Mesodermal cell (in vitro differentiated cells): ENCODE measurements around the gene IFI35.

ENCODE experiments used
- H3K27ac ChIP-seq: 2 replicates; pipeline ENCODE4 v1.7.0; 2013; ENCODE audit warnings: mild to moderate bottlenecking, low read depth, low read length, moderate library complexity; ENCODE audit not compliant: severe bottlenecking
- H3K36me3 ChIP-seq: 2 replicates; pipeline ENCODE4 v1.7.1; 2013; ENCODE audit warnings: mild to moderate bottlenecking, low read length, moderate library complexity; ENCODE audit not compliant: control insufficient read depth, insufficient read depth
- H3K4me1 ChIP-seq: one replicate; pipeline ENCODE4 v1.7.1; 2013; ENCODE audit warnings: mild to moderate bottlenecking, low read length; ENCODE audit not compliant: insufficient read depth, control insufficient read depth, poor library complexity, severe bottlenecking
- H3K4me3 ChIP-seq: 2 replicates; pipeline ENCODE4 v1.7.0; 2013; ENCODE audit warnings: low read length, control low read depth, mild to moderate bottlenecking; ENCODE audit not compliant: insufficient read depth, poor library complexity, severe bottlenecking; ENCODE audit errors: extremely low read depth
- H3K9me3 ChIP-seq: 2 replicates; pipeline ENCODE4 v1.7.1; 2013; ENCODE audit warnings: mild to moderate bottlenecking, low read length, moderate library complexity; ENCODE audit not compliant: control insufficient read depth
- WGBS, 2 experiments: methylation state at CpG; one replicate each; pipeline ENCODE4 v1.1.5; 2013; ENCODE audit warnings: missing lambda C conversion rate in 2 of 2; ENCODE audit not compliant: insufficient coverage in 2 of 2; 5-methylcytosine and 5-hydroxymethylcytosine counted together

IFI35 gene

DNA sequence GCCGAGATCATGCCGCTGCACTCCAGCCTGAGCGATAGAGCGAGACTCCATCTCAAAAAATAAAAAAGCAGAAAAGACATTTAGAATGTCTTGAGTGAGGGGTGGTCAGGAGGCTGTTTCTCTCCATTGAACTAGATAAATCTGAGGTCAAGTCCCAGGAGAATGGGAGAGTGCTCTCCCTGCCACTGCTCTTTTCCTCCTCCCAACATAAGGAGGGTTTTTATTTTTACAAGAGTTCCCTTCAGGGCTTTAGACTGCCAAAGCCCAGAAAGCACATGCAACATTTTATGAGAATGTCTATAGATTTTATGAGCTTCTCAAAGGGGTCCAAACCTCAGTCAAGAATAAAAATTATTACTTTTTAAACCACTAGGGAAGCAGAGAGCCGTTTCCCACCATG is 20.0 kb downstream of the IFI35 start:
- no peaks in the 10 kb centered on the region for H3K36me3 ChIP-seq
- H3K4me3 ChIP-seq: no peak overlapping the region
- no peaks in the 10 kb centered on the region for H3K4me1 ChIP-seq
- H3K27ac ChIP-seq: no peak overlapping the region
- 93% methylated on average over 3 of the region's 5 CpGs; no CpG with 5 or more reads in 1 of the 2 experiments for WGBS, 2 experiments
- H3K9me3 ChIP-seq: no peaks in the 10 kb centered on the region

DNA sequence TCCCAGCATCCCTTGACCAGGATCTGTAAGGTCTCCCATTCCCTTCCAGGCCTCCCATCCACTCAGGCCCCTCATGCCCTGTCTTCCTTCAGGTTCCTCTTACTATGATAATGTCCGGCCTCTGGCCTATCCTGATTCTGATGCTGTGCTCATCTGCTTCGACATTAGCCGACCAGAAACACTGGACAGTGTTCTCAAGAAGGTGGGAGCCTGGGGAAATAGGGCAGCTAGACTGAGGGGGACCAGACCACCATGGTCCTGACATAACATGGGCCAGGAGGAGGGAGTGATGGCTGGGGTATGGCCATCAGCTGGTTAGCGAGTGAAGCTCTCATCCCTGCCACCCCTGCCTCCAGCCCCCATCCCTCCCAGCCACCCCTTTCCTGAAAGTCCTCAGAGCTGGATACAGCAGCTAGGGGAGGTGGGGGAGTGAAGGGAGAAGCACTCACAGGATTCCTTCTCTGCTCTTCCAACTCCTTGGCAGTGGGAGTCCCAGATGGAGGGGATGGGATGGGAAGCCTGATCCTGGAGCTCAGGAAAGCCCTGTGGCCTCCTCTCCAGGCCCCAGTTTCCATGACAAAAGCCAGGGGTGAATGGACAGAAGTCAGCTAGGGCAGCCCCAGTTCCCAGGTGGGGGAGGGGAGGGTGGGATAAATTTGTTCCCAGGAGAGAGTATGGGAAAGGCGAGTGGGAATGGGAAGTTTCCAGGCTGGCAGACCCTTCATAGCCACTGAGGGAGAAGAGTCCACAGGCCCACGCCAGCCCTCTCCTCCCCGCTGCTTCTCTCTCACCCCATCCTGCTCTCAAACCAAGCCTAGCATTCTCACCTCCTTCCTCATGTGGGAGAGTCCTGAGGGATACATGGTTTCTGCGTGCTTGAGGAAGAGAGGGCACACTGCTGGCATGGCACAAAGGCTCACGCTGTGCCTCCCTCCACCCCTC is 20.8 kb downstream of the IFI35 start:
- Histone ChIP-seq H3K27ac (no peak overlapping the region), H3K4me1 (no peaks in the 10 kb centered on the region), H3K36me3 (no peaks in the 10 kb centered on the region), H3K4me3 (no peak overlapping the region), H3K9me3 (no peaks in the 10 kb centered on the region)
- WGBS, 2 experiments: 89% methylated on average over 3 of the region's 9 CpGs; no CpG with 5 or more reads in 1 of the 2 experiments

DNA sequence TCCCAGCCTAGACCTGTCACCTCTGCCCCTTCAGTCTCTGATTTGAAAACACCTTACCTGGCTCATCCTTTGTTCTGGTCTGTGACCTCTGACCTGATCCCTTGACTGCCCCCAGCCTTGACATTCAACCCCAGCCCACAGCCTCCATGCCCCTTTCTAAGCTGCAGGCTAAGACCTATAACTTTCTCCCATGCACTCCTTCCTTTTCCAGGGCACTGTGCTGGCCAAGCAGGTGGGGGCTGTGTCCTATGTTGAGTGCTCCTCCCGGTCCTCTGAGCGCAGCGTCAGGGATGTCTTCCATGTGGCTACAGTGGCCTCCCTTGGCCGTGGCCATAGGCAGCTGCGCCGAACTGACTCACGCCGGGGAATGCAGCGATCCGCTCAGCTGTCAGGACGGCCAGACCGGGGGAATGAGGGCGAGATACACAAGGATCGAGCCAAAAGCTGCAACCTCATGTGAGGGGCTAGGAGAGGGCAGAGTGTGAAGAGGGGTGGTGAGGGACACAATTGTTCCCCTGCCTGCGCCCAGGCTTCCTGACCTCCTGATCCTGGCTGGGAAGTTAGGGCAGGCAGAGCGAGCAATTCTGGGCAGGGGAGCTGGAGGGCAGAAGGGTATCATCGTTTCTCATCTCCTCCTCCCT is 21.8 kb downstream of the IFI35 start:
- H3K36me3 ChIP-seq: no peaks in the 10 kb centered on the region
- WGBS, 2 experiments: 88 to 93% methylated on average over 15 of the region's 17 CpGs
- H3K4me3 ChIP-seq: no peak overlapping the region
- no peak overlapping the region for H3K27ac ChIP-seq
- H3K9me3 ChIP-seq: no peaks in the 10 kb centered on the region
- H3K4me1 ChIP-seq: no peaks in the 10 kb centered on the region

DNA sequence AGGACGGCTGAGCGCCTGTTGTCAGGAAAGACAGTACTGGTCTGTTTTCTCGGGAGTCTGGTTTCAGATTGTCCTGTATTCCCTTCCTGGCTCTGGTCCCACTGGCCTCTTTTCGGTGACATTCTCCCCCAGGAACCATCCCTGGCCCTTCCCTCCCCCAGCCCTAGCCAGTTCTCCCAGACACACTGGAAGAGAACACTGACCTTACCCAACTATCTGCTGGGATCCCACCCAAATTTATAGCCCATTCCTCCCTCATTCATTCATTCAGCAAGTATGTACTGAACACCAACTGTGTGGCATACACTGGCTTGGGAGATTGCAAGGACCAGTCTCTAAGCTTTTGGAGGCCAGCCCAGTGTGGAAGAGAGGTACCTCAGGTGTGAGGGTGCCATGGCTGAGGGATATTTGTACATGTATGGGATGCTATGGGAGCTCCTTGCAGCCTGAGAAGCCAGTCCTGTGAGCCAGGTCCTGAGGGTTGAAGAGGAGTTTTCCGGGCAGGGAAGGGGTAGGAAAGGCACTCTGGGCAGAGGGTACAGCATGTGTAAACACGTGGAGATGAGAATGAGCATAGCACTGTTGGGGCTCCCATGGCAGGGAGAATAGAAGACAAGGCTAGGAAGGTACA is 23.7 kb downstream of the IFI35 start:
- Histone ChIP-seq H3K4me1 (peaks cover 10% of the 10 kb centered on the region), H3K9me3 (no peaks in the 10 kb centered on the region), H3K4me3 (no peak overlapping the region), H3K36me3 (no peaks in the 10 kb centered on the region), H3K27ac (no peak overlapping the region)
- WGBS, 2 experiments: 92 to 93% methylated on average over 6 of the region's 6 CpGs

DNA sequence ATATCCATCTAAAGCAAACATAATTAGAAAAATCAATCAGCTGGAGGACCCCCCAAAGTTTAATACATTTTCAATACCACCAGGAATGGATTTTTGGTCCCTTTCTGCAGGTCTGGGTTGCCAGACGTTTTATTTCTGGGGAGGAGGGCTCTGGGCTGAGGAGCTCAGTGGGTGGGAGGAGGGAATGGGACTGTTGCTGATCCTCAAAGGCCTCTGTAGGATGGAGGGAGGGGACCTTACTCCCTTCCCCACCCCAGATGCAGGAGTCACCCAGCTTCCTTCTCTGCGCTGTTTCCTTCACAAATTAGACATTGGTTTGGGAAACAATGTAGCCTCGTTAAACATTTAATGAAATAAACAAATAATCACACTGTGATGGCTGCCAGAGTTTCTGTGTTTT is 25.1 kb downstream of the IFI35 start:
- peaks cover 10% of the 10 kb centered on the region for H3K4me1 ChIP-seq
- no CpG with 5 or more reads among the region's 3 CpGs for WGBS, 2 experiments
- no peak overlapping the region for H3K27ac ChIP-seq
- H3K9me3 ChIP-seq: no peaks in the 10 kb centered on the region
- no peaks in the 10 kb centered on the region for H3K36me3 ChIP-seq
- H3K4me3 ChIP-seq: no peak overlapping the region

DNA sequence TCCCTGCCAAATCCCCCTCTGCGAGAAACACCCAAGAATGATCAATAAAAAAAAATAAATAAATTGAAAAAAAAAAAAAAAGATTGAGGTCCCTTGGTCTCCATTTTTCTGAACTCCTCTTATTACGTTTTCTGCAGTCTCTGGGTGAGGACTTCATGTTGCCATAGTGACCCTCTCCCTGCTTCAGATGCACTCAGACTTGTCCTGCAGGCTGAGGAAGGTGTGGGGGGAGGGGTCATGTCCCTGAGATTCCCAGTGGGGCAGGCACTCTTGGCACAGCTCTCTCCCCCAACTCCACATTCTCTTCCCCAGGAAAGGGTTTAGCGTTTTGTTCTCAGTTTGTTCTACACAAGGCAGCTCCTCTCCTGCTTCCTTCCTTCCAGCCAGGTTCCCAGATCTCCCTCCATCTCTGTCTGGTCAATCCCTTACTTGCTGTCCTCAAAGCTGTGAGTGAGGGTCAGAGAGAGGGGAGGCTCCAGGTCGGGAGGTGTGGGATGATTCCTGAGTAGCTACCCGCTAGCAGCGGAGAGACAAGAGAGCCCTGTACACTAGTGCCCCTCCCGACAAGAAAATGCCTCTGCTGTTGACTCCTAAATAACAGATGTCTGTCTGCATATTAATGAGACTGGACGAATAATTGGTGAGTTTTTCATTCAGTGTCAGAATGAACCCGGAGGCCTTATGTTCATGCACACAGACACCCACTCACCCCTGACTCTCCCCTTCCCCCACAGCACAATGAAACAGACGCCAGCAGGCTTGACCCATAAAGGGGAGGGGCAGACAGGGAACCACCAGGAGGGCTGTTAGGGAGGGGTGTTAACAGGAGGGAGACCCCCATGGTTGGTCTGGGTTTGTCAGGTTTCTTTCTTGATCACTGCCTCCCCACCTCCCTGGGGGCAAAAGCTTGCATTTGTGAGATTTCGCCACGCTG is 27.6 kb downstream of the IFI35 start:
- Histone ChIP-seq H3K4me1 (peaks cover 10% of the 10 kb centered on the region), H3K36me3 (no peaks in the 10 kb centered on the region), H3K9me3 (no peaks in the 10 kb centered on the region), H3K27ac (peak overlapping the region; percentile 82), H3K4me3 (no peak overlapping the region)
- 18 to 26% methylated on average over 4 to 5 of the region's 12 CpGs for WGBS, 2 experiments

DNA sequence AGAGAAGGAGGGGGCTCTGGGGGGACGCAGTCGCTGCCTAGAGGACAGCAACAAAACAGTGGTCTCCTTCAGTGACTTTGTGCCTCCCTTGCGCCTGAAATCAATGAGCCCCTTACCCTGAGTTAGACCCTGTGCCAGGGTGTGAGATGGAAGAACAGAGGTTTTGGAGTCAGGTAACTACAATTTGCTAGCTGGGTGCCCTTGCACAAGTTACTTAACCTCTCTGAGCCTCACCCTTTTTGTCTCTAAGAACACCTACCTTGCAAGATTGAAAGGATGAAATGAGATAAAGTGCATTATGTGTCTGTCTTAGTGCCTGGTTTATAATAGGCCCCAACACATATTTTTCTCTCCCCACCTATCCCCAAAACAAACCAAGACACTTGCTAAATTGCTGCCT is 28.3 kb downstream of the IFI35 start:
- 66 to 80% methylated on average over 2 of the region's 3 CpGs for WGBS, 2 experiments
- Histone ChIP-seq H3K36me3 (no peaks in the 10 kb centered on the region), H3K4me1 (peaks cover 10% of the 10 kb centered on the region), H3K9me3 (no peaks in the 10 kb centered on the region), H3K4me3 (no peak overlapping the region), H3K27ac (peak overlapping the region; percentile 82)

DNA sequence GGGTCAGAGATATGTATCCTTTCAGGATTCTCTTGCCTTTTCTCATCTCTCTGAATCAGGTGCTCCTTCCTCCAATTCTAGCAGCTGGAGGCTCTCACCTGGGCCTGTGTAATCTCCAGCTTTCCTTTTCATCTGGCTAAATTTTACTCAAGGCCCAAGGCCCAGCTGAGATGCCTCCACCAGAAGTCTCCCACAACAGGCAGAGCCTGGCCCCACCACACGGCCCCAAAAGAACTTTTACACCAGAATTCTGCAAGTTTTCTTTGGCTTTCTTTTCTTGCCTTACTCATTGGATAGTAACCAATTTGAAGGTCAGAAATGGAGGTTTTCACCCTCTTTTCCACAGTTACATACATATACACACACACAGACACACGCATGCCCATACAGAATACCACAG is 33.1 kb downstream of the IFI35 start:
- Histone ChIP-seq H3K36me3 (no peaks in the 10 kb centered on the region), H3K4me3 (no peak overlapping the region), H3K9me3 (no peaks in the 10 kb centered on the region), H3K4me1 (peaks cover 2% of the 10 kb centered on the region), H3K27ac (no peak overlapping the region)
- WGBS, 2 experiments: 83 to 88% methylated on average over 1 to 2 of the region's 2 CpGs

DNA sequence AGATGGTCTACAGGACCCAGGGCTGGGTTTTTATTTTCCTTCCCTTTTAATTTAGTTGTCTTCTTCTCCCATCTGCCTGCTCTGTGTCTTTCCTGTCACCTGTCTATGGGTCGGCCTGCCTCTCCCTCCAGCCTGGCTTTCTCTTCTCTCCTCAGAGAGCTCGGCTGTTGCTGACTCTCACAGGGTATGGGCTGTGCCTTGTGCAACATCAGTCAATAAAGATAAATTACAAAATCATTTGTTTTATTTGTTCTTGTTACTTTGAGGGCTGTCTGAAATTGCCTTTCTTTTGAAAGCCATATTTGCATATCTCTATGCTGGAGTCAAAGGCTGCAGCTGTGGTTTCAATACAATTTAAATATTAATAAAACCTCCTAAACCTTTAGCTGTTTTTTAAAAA is 34.1 kb downstream of the IFI35 start:
- WGBS, 2 experiments: 50% methylated on average over 1 of the region's 2 CpGs; no CpG with 5 or more reads in 1 of the 2 experiments
- no peak overlapping the region for H3K27ac ChIP-seq
- H3K4me1 ChIP-seq: no peaks in the 10 kb centered on the region
- H3K36me3 ChIP-seq: peaks cover 8% of the 10 kb centered on the region
- H3K4me3 ChIP-seq: no peak overlapping the region
- H3K9me3 ChIP-seq: no peaks in the 10 kb centered on the region

DNA sequence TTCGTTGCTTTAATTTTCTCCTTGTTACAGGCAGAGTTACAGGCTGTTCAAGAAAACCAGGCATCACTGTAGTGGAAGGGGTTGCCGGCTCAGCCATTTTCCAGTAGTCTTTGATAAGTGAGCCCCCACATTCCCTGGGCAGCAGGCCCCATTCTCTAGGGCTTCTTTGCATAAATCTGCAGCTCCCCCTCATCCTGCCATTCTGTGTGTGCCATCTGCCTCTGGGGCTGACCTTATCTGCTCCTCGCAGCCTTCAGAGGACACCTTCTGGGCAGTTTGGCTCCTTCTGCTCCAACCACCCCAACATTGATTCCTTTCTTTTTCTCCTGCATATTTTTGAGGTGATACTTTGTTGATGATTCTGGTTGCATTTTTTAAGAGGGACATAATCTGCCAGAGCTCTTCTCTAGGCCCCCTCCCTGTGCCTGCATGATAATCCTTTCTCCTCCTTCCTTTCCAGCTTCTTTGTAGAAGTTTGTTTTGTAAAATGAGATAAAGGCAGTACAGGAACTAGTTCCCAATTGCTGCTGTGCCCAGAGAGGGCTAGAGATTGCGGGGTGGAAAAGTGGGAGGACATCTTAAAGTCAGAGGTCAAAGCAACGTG is 35.5 kb downstream of the IFI35 start:
- no peak overlapping the region for H3K27ac ChIP-seq
- WGBS, 2 experiments: 41 to 46% methylated on average over 3 to 4 of the region's 5 CpGs

More for the DNA sequence above, 35.5 kb downstream of the IFI35 start:
- H3K9me3 ChIP-seq: no peaks in the 10 kb centered on the region
- no peak overlapping the region for H3K4me3 ChIP-seq
- H3K36me3 ChIP-seq: peaks cover 15% of the 10 kb centered on the region
- no peaks in the 10 kb centered on the region for H3K4me1 ChIP-seq
